Transverse colon (tissue), 4 donors: Measurements from ENCODE around the gene GLT8D2. TPM values are rescaled to one million over a fixed set of nuclear protein-coding genes. Genes with fewer than 3 reads are reported as not detected.

Experiments used
- total RNA-seq, 4 donors: library from RNA; depleted of rRNA; stranded (reverse); fragments of >200 nt; gene quantifications; one replicate each; pipeline ENCODE4 v1.1.0, GENCODE V29; 2016

The GLT8D2 gene
- total RNA-seq, 4 donors from 2014 or later = 1.1 to 21.3 (median 3.8) TPM

Other genes starting within 250 kb of the GLT8D2 start
- 10 to 100 TPM; 24.3 to 71.4 (median 54.8) TPM for gene NT5DC3, start 209.0 kb downstream of the GLT8D2 start, total RNA-seq
- gene HSP90B1, start 119.8 kb downstream of the GLT8D2 start, total RNA-seq = 100 to 1,000 TPM; 171 to 346 (median 211) TPM
- 10 to 100 TPM; 17.9 to 43.4 (median 26.1) TPM for gene TDG, start 84.3 kb downstream of the GLT8D2 start, total RNA-seq
- gene HCFC2, start 14.3 kb upstream of the GLT8D2 start, total RNA-seq = 10 to 100 TPM; 13.3 to 46.4 (median 20.2) TPM
- 10 to 100 TPM in 3 of 4 donors, 1 to 10 TPM in 1; 9.4 to 26.0 (median 18.8) TPM for gene NFYB, start 88.0 kb upstream of the GLT8D2 start, total RNA-seq
- 100 to 1,000 TPM in 3 of 4 donors, 10 to 100 TPM in 1; 72.9 to 127 (median 122) TPM for gene TXNRD1, start 165.6 kb upstream of the GLT8D2 start, total RNA-seq